A549 (cell line): ENCODE measurements around the gene THADA. TPM values are rescaled to one million over a fixed set of nuclear protein-coding genes. Genes with fewer than 3 reads are reported as not detected.

ENCODE experiments used
- ATAC-seq, 2 experiments: fragments of 200-7000 bp in 1 of 2; fragments of >200 bp in 1 of 2; cut with Nextera tagmentation in 1 of 2; cut with Tn5 transposase in 1 of 2; 3 replicates each; pipeline versions ENCODE4 v1.8.0 to v1.9.1; 2018 to 2020; ENCODE audit warnings: mild to moderate bottlenecking in 1 of 2, moderate library complexity in 1 of 2
- CTCF ChIA-PET: fragments of 300-600 bp; sonication (Branson Sonifier 250); formaldehyde crosslinking; extraction: SDS; loops from one replicate; lab custom pipeline; 2021; ENCODE audit warnings: antibody characterized with exemption, inconsistent platforms; lab: Yijun Ruan, JAX
- POLR2A ChIA-PET: fragments of 350-600 bp; formaldehyde crosslinking; extraction: SDS; loops from one replicate; lab custom pipeline; 2021; ENCODE audit warnings: antibody characterized with exemption, inconsistent platforms; lab: Yijun Ruan, JAX
- DNase-seq, 2 experiments: peaks; one replicate each; pipeline versions ENCODE4 v3.0.0 to v3.0.0-alpha.2; 2011 to 2016; ENCODE audit warnings: low read depth in 1 of 2, low spot score in 1 of 2
- FAIRE-seq: peaks from 2 replicates; lab custom pipeline; 2011; peaks lifted over from hg19 to GRCh38; lab: Jason Lieb, UNC
- H3K27ac ChIP-seq, 2 experiments: fragments of >200 bp; sonication (Bioruptor Twin); formaldehyde crosslinking; 3 replicates each; pipeline ENCODE4 v1.5.1; 2016 to 2017
- H3K4me1 ChIP-seq: fragments of >200 bp; sonication (Bioruptor Twin); formaldehyde crosslinking; 3 replicates; pipeline ENCODE4 v1.6.1; 2016
- H3K4me2 ChIP-seq: fragments of >200 bp; sonication (Bioruptor Twin); formaldehyde crosslinking; 3 replicates; pipeline ENCODE4 v1.6.1; 2016
- H3K4me3 ChIP-seq: fragments of >200 bp; sonication (Bioruptor Twin); formaldehyde crosslinking; 3 replicates; pipeline ENCODE4 v1.5.1; 2016
- H3K9me3 ChIP-seq: fragments of >200 bp; sonication (Bioruptor Twin); formaldehyde crosslinking; 3 replicates; pipeline ENCODE4 v1.6.1; 2016
- BHLHE40 ChIP-seq: IDR thresholded peaks from 2 replicates; pipeline ENCODE4 v1.6.1; 2012; ENCODE audit warnings: low read depth, low read length, inconsistent platforms
- CTCF ChIP-seq: fragments of >200 bp; sonication (Bioruptor Twin); formaldehyde crosslinking; IDR thresholded peaks from 3 replicates; pipeline ENCODE4 v1.5.1; 2016
- EHF ChIP-seq: fragments of 250-450 bp; sonication (Bioruptor Pico); IDR thresholded peaks from 2 replicates; pipeline ENCODE4 v1.5.0; 2020; ENCODE audit warnings: mild to moderate bottlenecking
- ELK1 ChIP-seq: fragments of 150-350 bp; IDR thresholded peaks from 2 replicates; pipeline ENCODE4 v1.6.1; 2014; ENCODE audit warnings: low read depth, mild to moderate bottlenecking, low read length
- HEYL ChIP-seq: fragments of 250-450 bp; sonication (Bioruptor Pico); IDR thresholded peaks from 2 replicates; pipeline ENCODE4 v1.8.0; 2021; ENCODE audit warnings: mild to moderate bottlenecking, moderate library complexity
- HMGXB4 ChIP-seq: fragments of 250-450 bp; sonication (Bioruptor Pico); IDR thresholded peaks from 2 replicates; pipeline ENCODE4 v1.5.0; 2021; ENCODE audit warnings: mild to moderate bottlenecking, moderate library complexity, borderline replicate concordance
- HOXA7 ChIP-seq: fragments of 250-450 bp; sonication (Bioruptor Pico); IDR thresholded peaks from 2 replicates; pipeline ENCODE4 v1.5.0; 2020; ENCODE audit warnings: mild to moderate bottlenecking, moderate library complexity
- HOXB5 ChIP-seq: fragments of 250-450 bp; sonication (Bioruptor Pico); IDR thresholded peaks from 2 replicates; pipeline ENCODE4 v1.5.0; 2020; ENCODE audit warnings: mild to moderate bottlenecking, moderate library complexity
- JUN ChIP-seq, 2 experiments: fragments of >200 bp; sonication (Bioruptor Twin); formaldehyde crosslinking; IDR thresholded peaks; 2 replicates in 1 of 2; 3 replicates in 1 of 2; pipeline ENCODE4 v1.6.1; 2016 to 2017
- KDM5A ChIP-seq: fragments of 200-600 bp; sonication (generic); IDR thresholded peaks from 2 replicates; pipeline ENCODE4 v1.6.1; 2016; ENCODE audit warnings: antibody characterized with exemption, mild to moderate bottlenecking
- MAFK ChIP-seq: fragments of 450-650 bp; IDR thresholded peaks from 2 replicates; pipeline ENCODE4 v1.6.1; 2014; ENCODE audit not compliant: partially characterized antibody
- MYC ChIP-seq: IDR thresholded peaks from 2 replicates; pipeline ENCODE4 v1.6.1; 2012; ENCODE audit warnings: mild to moderate bottlenecking, inconsistent platforms, low read length, improper control_type of control experiment, borderline replicate concordance
- PBX3 ChIP-seq: IDR thresholded peaks from 2 replicates; pipeline ENCODE4 v1.6.1; 2012
- RAD21 ChIP-seq, 2 experiments: fragments of >200 bp in 1 of 2; sonication (Bioruptor Twin) in 1 of 2; formaldehyde crosslinking in 1 of 2; IDR thresholded peaks in 1 of 2; conservative IDR thresholded peaks in 1 of 2; 2 replicates in 1 of 2; 3 replicates in 1 of 2; pipeline ENCODE4 v1.6.1; 2012 to 2018; ENCODE audit warnings: inconsistent platforms in 1 of 2
- REST ChIP-seq: fragments of 200-600 bp; sonication (generic); IDR thresholded peaks from 2 replicates; pipeline ENCODE4 v1.6.1; 2016; ENCODE audit warnings: antibody characterized with exemption, mild to moderate bottlenecking, moderate library complexity
- RNF2 ChIP-seq: fragments of 200-600 bp; sonication (generic); IDR thresholded peaks from 2 replicates; pipeline ENCODE4 v1.6.1; 2016; ENCODE audit warnings: low read depth, mild to moderate bottlenecking, antibody characterized with exemption, moderate library complexity, borderline replicate concordance
- SREBF2 ChIP-seq: fragments of 450-650 bp; IDR thresholded peaks from 2 replicates; pipeline ENCODE4 v1.6.1; 2014; ENCODE audit warnings: mild to moderate bottlenecking, moderate library complexity
- TFCP2L1 ChIP-seq: fragments of 250-450 bp; sonication (Bioruptor Pico); IDR thresholded peaks from 2 replicates; pipeline ENCODE4 v1.5.0; 2021; ENCODE audit warnings: mild to moderate bottlenecking
- ZSCAN20 ChIP-seq: fragments of 250-450 bp; sonication (Bioruptor Pico); IDR thresholded peaks from 2 replicates; pipeline ENCODE4 v1.8.0; 2022; ENCODE audit warnings: mild to moderate bottlenecking, moderate library complexity
- WGBS: methylation state at CpG from one replicate; pipeline ENCODE4 v1.1.6; 2017; ENCODE audit errors: missing lambda C conversion rate; 5-methylcytosine and 5-hydroxymethylcytosine counted together
- polyA plus RNA-seq, 4 experiments: library from polyadenylated mRNA; depleted of rRNA in 3 of 4; stranded (reverse); fragments of >200 nt; fragmentation: RNase III in 1 of 4; extraction: RNeasy Plus Mini Kit Qiagen cat#74134 plus additional on column Dnase treatment in 1 of 4; gene quantifications; 2 replicates in 3 of 4; 3 replicates in 1 of 4; pipeline ENCODE4 v1.2.3, GENCODE V29; 2011 to 2017

Gene THADA
- polyA plus RNA-seq, 2 of the 4 experiments (the other 2 are of a cell fraction), result 21.8 to 37.9 TPM

- Histone ChIP-seq H3K4me1 (peaks cover 19% of the 10 kb centered on the region), H3K4me3 (no peak overlapping the region), H3K27ac (peak overlapping the region in 1 of 2 experiments; percentile 76; a peak in 3 of 6 replicates), H3K9me3 (no peaks in the 10 kb centered on the region), H3K4me2 (no peak overlapping the region)
- CTCF ChIA-PET, result interaction anchor here (0.9 to 1.9 kb wide), 3 partner anchors 10 to 226 kb away, joined by 3 to 6 read pairs (median 6); no protein-coding TSS in a partner anchor
- ATAC-seq (no peak), DNase-seq (no peak), FAIRE-seq (no peak)
- POLR2A ChIA-PET, result no interaction called here
- 92% methylated on average over 7 of the region's 7 CpGs for WGBS
- no peak for TF ChIP-seq ZSCAN20 (CRISPR knock-in tag)
- no peak for TF ChIP-seq RAD21 (conservative IDR thresholded peaks at IDR 0.05 in 1 of 2, IDR thresholded peaks at IDR 0.05 in 1 of 2)
- no peak for TF ChIP-seq CTCF
- no peak for TF ChIP-seq TFCP2L1 (CRISPR knock-in tag)
- TF ChIP-seq JUN (IDR thresholded peaks at IDR 0.05), result no peak
- no peak for TF ChIP-seq ELK1
- TF ChIP-seq HEYL (CRISPR knock-in tag), result no peak
- TF ChIP-seq HMGXB4 (CRISPR knock-in tag), result no peak
- no peak for TF ChIP-seq PBX3
- TF ChIP-seq RNF2, result no peak
- TF ChIP-seq KDM5A, result no peak
- TF ChIP-seq REST, result no peak
- no peak for TF ChIP-seq MAFK
- no peak for TF ChIP-seq BHLHE40
- TF ChIP-seq HOXB5 (CRISPR knock-in tag), result no peak
- no peak for TF ChIP-seq MYC
- TF ChIP-seq HOXA7, result no peak
- no peak for TF ChIP-seq SREBF2
- TF ChIP-seq EHF (CRISPR knock-in tag), result no peak
Observed at GRCh38 chr2:43201016-43201415, 394.8 kb downstream of the THADA start.
